ENCODE data around the gene SYNE4. TPM values are rescaled to one million over a fixed set of nuclear protein-coding genes. Genes with fewer than 3 reads are reported as not detected.

SYNE4 gene
- total and polyA plus RNA-seq, 2 of the 13 experiments (the other 11 are each of a cell fraction or from before 2014, with no cell fraction given): 13.7 to 23.0 TPM

DNA sequence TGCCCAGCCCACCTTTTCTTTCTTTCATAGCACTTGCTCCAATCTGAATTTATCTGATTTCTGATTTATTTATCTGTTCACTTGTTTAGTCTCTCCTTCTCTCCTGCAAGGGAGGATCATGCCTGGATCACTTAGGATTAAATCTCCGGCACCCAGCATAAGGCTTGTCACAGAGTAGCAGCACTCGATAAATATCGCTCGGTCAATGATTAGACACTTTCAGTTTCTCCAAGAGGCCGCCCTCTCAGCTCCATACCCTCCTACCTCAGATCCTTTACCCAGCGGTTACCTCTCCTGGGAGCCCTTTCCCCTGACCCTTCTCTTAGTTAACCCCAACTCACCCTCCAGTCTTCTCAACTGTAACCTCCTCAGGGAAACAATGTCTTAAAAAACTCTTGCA, 22.7 kb upstream of the SYNE4 start:
- peaks cover 12% of the 10 kb centered on the region for H3K4me1 ChIP-seq (ENCODE audit: insufficient read depth, low read length)
- DNase-seq (ENCODE audit: low spot score) (no peak), FAIRE-seq (no peak), ATAC-seq (no peak)
- intact Hi-C loops (cut with micrococcal nuclease; ENCODE audit: unreplicated experiment): no loop called here
- no peaks in the 10 kb centered on the region for H4K20me1 ChIP-seq (ENCODE audit: insufficient read depth, low read length)
- H3K4me3 ChIP-seq (replicated peaks in 1 of 3; ENCODE audit: insufficient read depth in 1 of 3, low read depth in 2 of 3, low read length in 3 of 3): no peak overlapping the region
- H3K27ac ChIP-seq (ENCODE audit: extremely low read length, insufficient read depth, low read length): no peak overlapping the region
- no peaks in the 10 kb centered on the region for H3K79me2 ChIP-seq (ENCODE audit: insufficient read depth, low read length)
- no peak overlapping the region for H3K9ac ChIP-seq (ENCODE audit: insufficient read depth, low read depth, low read length)
- in situ Hi-C loops (cut with HindIII; ENCODE audit: extremely low pct_ligation_motif_present, low pct_unique_long_range_greater_than_20kb): no loop called here
- ChIA-PET CTCF (ENCODE audit: low intra/inter-chr PET ratio, low total read pairs) (no interaction called here), POLR2A (no interaction called here)
- 90% methylated on average over 6 of the region's 6 CpGs for WGBS (ENCODE audit: low lambda C conversion rate)
- no peak overlapping the region for H2AFZ ChIP-seq (ENCODE audit: low read length)
- no peaks in the 10 kb centered on the region; a peak in 1 of 5 replicates for H3K36me3 ChIP-seq (replicated peaks in 1 of 2; ENCODE audit: control insufficient read depth in 1 of 2, insufficient read depth in 2 of 2, low read length in 2 of 2)
- no peak overlapping the region for H3K4me2 ChIP-seq (ENCODE audit: low read depth, low read length)
- BruUV-seq (replicated peaks): no TSS peak
- H3K9me3 ChIP-seq (ENCODE audit: low read length): no peaks in the 10 kb centered on the region
- no peaks in the 10 kb centered on the region for H3K27me3 ChIP-seq (ENCODE audit: control insufficient read depth in 1 of 2, insufficient read depth in 2 of 2, low read length in 2 of 2)
- TF ChIP-seq, protein P1, sequence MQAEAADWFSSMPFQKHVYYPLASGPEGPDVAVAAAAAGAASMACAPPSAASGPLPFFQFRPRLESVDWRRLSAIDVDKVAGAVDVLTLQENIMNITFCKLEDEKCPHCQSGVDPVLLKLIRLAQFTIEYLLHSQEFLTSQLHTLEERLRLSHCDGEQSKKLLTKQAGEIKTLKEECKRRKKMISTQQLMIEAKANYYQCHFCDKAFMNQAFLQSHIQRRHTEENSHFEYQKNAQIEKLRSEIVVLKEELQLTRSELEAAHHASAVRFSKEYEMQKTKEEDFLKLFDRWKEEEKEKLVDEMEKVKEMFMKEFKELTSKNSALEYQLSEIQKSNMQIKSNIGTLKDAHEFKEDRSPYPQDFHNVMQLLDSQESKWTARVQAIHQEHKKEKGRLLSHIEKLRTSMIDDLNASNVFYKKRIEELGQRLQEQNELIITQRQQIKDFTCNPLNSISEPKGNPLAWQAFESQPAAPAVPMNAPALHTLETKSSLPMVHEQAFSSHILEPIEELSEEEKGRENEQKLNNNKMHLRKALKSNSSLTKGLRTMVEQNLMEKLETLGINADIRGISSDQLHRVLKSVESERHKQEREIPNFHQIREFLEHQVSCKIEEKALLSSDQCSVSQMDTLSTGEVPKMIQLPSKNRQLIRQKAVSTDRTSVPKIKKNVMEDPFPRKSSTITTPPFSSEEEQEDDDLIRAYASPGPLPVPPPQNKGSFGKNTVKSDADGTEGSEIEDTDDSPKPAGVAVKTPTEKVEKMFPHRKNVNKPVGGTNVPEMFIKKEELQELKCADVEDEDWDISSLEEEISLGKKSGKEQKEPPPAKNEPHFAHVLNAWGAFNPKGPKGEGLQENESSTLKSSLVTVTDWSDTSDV (CRISPR knock-in tag; IDR thresholded peaks at IDR 0.05): no peak
- no peak for TF ChIP-seq TEAD2 (CRISPR knock-in tag; IDR thresholded peaks at IDR 0.05)
- TF ChIP-seq, protein P2, sequence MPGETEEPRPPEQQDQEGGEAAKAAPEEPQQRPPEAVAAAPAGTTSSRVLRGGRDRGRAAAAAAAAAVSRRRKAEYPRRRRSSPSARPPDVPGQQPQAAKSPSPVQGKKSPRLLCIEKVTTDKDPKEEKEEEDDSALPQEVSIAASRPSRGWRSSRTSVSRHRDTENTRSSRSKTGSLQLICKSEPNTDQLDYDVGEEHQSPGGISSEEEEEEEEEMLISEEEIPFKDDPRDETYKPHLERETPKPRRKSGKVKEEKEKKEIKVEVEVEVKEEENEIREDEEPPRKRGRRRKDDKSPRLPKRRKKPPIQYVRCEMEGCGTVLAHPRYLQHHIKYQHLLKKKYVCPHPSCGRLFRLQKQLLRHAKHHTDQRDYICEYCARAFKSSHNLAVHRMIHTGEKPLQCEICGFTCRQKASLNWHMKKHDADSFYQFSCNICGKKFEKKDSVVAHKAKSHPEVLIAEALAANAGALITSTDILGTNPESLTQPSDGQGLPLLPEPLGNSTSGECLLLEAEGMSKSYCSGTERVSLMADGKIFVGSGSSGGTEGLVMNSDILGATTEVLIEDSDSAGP (CRISPR knock-in tag; IDR thresholded peaks at IDR 0.05; ENCODE audit: borderline replicate concordance): no peak
- no peak for TF ChIP-seq ZNF737 (CRISPR knock-in tag; IDR thresholded peaks at IDR 0.05; ENCODE audit: borderline replicate concordance)
- no peak for TF ChIP-seq EED (CRISPR knock-in tag; IDR thresholded peaks at IDR 0.05)
- TF ChIP-seq, protein P3, sequence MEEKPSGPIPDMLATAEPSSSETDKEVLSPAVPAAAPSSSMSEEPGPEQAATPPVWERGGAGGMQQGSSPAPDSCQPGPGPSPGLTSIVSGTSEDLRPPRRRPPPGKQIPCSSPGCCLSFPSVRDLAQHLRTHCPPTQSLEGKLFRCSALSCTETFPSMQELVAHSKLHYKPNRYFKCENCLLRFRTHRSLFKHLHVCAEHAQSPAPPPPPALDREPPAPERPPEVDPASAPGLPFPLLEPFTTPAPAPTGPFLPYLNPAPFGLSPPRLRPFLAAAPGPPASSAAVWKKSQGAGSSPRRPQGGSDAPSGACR (CRISPR knock-in tag; IDR thresholded peaks at IDR 0.05): no peak
- TF ChIP-seq, protein P4, sequence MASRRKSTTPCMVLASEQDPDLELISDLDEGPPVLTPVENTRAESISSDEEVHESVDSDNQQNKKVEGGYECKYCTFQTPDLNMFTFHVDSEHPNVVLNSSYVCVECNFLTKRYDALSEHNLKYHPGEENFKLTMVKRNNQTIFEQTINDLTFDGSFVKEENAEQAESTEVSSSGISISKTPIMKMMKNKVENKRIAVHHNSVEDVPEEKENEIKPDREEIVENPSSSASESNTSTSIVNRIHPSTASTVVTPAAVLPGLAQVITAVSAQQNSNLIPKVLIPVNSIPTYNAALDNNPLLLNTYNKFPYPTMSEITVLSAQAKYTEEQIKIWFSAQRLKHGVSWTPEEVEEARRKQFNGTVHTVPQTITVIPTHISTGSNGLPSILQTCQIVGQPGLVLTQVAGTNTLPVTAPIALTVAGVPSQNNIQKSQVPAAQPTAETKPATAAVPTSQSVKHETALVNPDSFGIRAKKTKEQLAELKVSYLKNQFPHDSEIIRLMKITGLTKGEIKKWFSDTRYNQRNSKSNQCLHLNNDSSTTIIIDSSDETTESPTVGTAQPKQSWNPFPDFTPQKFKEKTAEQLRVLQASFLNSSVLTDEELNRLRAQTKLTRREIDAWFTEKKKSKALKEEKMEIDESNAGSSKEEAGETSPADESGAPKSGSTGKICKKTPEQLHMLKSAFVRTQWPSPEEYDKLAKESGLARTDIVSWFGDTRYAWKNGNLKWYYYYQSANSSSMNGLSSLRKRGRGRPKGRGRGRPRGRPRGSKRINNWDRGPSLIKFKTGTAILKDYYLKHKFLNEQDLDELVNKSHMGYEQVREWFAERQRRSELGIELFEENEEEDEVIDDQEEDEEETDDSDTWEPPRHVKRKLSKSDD (CRISPR knock-in tag; IDR thresholded peaks at IDR 0.05; ENCODE audit: low read depth): no peak
- TF ChIP-seq, protein P5, sequence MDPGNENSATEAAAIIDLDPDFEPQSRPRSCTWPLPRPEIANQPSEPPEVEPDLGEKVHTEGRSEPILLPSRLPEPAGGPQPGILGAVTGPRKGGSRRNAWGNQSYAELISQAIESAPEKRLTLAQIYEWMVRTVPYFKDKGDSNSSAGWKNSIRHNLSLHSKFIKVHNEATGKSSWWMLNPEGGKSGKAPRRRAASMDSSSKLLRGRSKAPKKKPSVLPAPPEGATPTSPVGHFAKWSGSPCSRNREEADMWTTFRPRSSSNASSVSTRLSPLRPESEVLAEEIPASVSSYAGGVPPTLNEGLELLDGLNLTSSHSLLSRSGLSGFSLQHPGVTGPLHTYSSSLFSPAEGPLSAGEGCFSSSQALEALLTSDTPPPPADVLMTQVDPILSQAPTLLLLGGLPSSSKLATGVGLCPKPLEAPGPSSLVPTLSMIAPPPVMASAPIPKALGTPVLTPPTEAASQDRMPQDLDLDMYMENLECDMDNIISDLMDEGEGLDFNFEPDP (CRISPR knock-in tag; conservative IDR thresholded peaks at IDR 0.05): no peak
- no peak for TF ChIP-seq ZNF501 (CRISPR knock-in tag; IDR thresholded peaks at IDR 0.05)
- no peak for TF ChIP-seq ZNF17 (CRISPR knock-in tag; IDR thresholded peaks at IDR 0.05)
- no peak for TF ChIP-seq ZNF709 (CRISPR knock-in tag; IDR thresholded peaks at IDR 0.05)
- TF ChIP-seq ZSCAN29 (CRISPR knock-in tag; conservative IDR thresholded peaks at IDR 0.05): no peak
- TF ChIP-seq ZNF530 (CRISPR knock-in tag; IDR thresholded peaks at IDR 0.05; ENCODE audit: low read depth): no peak
- TF ChIP-seq HNF4A (CRISPR knock-in tag; IDR thresholded peaks at IDR 0.05): no peak
- no peak for TF ChIP-seq ZNF615 (CRISPR knock-in tag; IDR thresholded peaks at IDR 0.05; ENCODE audit: borderline replicate concordance)
- TF ChIP-seq SMC3 (IDR thresholded peaks at IDR 0.05; ENCODE audit: low read length): no peak

Measured in HepG2 (cell line).